Panc1 (cell line): ENCODE measurements around the gene SLCO3A1. TPM values are rescaled to one million over a fixed set of nuclear protein-coding genes. Genes with fewer than 3 reads are reported as not detected.

Experiments used
- ATAC-seq: fragments of 200-7000 bp; cut with Tn5 transposase; 2 replicates; pipeline ENCODE4 v1.9.1; 2020; ENCODE audit warnings: mild to moderate bottlenecking, moderate library complexity
- BruUV-seq: library from RNA; stranded (reverse); fragments of 400-500 nt; replicated peaks from 2 replicates; lab custom pipeline; 2021; lab: Mats Ljungman, UMichigan
- CTCF ChIA-PET: fragments of 300-600 bp; sonication (Branson Sonifier 250); formaldehyde crosslinking; loops from one replicate; lab custom pipeline; 2022; ENCODE audit warnings: antibody characterized with exemption; lab: Charles Lee
- POLR2A ChIA-PET: fragments of 300-600 bp; sonication (Branson Sonifier 250); formaldehyde crosslinking; loops from one replicate; lab custom pipeline; 2022; ENCODE audit warnings: antibody characterized with exemption; lab: Charles Lee
- DNase-seq: peaks from one replicate; pipeline ENCODE4 v3.0.0-alpha.2; 2010; ENCODE audit warnings: low read depth, low spot score
- H3K27ac ChIP-seq: 2 replicates; pipeline ENCODE4 v1.5.1; 2011; ENCODE audit warnings: mild to moderate bottlenecking, low read length, inconsistent platforms
- H3K27me3 ChIP-seq: fragments of 200-500 bp; sonication (Bioruptor generic); 2 replicates; pipeline ENCODE4 v1.6.0; 2014; ENCODE audit warnings: low read length, inconsistent platforms; ENCODE audit not compliant: control insufficient read depth, insufficient read depth
- H3K36me3 ChIP-seq: fragments of 200-500 bp; sonication (Bioruptor generic); 2 replicates; pipeline ENCODE4 v1.5.1; 2014; ENCODE audit warnings: inconsistent platforms, mild to moderate bottlenecking, low read length, moderate library complexity; ENCODE audit not compliant: control insufficient read depth, insufficient read depth
- H3K4me1 ChIP-seq: 2 replicates; pipeline ENCODE4 v1.5.1; 2011; ENCODE audit warnings: inconsistent platforms, mild to moderate bottlenecking, low read length, moderate library complexity; ENCODE audit not compliant: control insufficient read depth, insufficient read depth
- H3K4me3 ChIP-seq, 2 experiments: 2 replicates each; pipeline ENCODE4 v1.5.1; 2011 to 2012; ENCODE audit warnings: low read depth in 2 of 2, low read length in 2 of 2, mild to moderate bottlenecking in 2 of 2, inconsistent platforms in 1 of 2, moderate library complexity in 1 of 2
- H3K9me3 ChIP-seq: fragments of 200-500 bp; sonication (Bioruptor generic); 2 replicates; pipeline ENCODE4 v1.5.1; 2014; ENCODE audit warnings: low read depth, mild to moderate bottlenecking, inconsistent platforms, low read length, moderate library complexity; ENCODE audit not compliant: control insufficient read depth, insufficient read depth
- POLR2AphosphoS5 ChIP-seq: IDR thresholded peaks from 2 replicates; pipeline ENCODE4 v1.6.1; 2012; ENCODE audit warnings: mild to moderate bottlenecking, low read depth, low read length, moderate library complexity
- SIN3A ChIP-seq: IDR thresholded peaks from 2 replicates; pipeline ENCODE4 v1.6.1; 2012; ENCODE audit warnings: low read depth, mild to moderate bottlenecking, low read length, moderate library complexity, borderline replicate concordance; ENCODE audit not compliant: insufficient read depth
- TCF7L2 ChIP-seq: IDR thresholded peaks from 2 replicates; pipeline ENCODE4 v1.6.1; 2011; ENCODE audit warnings: mild to moderate bottlenecking, low read depth, low read length, inconsistent platforms
- in situ Hi-C: cut with HindIII; loops from 2 replicates; pipeline ENCODE4 v1.10.0; 2016; ENCODE audit warnings: low sequenced_read_pairs, low pct_unique_long_range_greater_than_20kb
- intact Hi-C: fragments of 100-400 bp; cut with micrococcal nuclease; formaldehyde crosslinking; loops from one replicate; pipeline ENCODE4 v1.10.0; 2022; ENCODE audit not compliant: unreplicated experiment
- total RNA-seq: library from RNA; stranded (reverse); gene quantifications from one replicate; pipeline ENCODE4 v1.2.1, GENCODE V29; 2021; ENCODE audit not compliant: unreplicated experiment
- TF ChIP-seq, protein P1 (sequence below), 2 experiments: IDR thresholded peaks; 2 replicates each; pipeline ENCODE4 v1.6.1; 2011 to 2012; ENCODE audit warnings: low read depth in 2 of 2, control low read depth in 1 of 2, low read length in 1 of 2, mild to moderate bottlenecking in 1 of 2, moderate library complexity in 1 of 2; ENCODE audit not compliant: insufficient read depth in 1 of 2
- TF ChIP-seq, protein P2 (sequence below): fragments of 450-650 bp; IDR thresholded peaks from 2 replicates; pipeline ENCODE4 v1.5.1; 2017; ENCODE audit warnings: mild to moderate bottlenecking

SLCO3A1 gene
- total RNA-seq, 1 experiment from 2014 or later: 20.6 TPM

DNA sequence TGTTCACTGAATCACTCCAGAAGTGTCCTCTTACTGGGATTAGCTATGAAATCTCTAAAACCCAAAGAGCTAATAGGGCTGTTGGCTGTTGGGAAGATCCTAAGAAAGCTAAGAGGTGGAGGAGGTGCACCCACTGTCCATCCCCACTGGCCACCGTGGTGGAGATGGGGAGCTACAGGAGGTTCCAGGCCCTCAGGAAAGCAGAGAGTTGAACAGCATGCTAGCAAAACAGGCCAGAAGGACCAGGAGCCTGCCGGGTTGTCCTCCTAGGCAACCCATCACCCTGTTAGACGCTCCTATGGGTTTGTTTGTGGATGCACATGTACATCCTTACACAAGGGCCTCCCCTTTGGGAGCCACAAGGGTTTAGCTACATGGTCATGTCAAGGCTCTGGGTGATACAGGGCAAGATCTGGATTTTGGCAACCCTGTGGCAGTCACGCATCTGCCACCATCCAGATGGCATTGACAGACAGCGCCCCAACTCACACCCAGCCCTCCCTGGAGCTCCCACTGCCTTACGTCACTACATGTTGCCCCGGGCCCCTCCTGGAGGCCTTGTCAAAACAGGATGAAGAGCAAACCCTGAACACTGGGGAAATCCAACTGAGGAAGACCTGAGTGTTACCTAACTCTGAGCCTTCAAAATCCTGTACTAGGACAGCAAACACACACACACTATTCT is 208.1 kb downstream of the SLCO3A1 start:
- no peak for DNase-seq
- TF ChIP-seq, protein P1, sequence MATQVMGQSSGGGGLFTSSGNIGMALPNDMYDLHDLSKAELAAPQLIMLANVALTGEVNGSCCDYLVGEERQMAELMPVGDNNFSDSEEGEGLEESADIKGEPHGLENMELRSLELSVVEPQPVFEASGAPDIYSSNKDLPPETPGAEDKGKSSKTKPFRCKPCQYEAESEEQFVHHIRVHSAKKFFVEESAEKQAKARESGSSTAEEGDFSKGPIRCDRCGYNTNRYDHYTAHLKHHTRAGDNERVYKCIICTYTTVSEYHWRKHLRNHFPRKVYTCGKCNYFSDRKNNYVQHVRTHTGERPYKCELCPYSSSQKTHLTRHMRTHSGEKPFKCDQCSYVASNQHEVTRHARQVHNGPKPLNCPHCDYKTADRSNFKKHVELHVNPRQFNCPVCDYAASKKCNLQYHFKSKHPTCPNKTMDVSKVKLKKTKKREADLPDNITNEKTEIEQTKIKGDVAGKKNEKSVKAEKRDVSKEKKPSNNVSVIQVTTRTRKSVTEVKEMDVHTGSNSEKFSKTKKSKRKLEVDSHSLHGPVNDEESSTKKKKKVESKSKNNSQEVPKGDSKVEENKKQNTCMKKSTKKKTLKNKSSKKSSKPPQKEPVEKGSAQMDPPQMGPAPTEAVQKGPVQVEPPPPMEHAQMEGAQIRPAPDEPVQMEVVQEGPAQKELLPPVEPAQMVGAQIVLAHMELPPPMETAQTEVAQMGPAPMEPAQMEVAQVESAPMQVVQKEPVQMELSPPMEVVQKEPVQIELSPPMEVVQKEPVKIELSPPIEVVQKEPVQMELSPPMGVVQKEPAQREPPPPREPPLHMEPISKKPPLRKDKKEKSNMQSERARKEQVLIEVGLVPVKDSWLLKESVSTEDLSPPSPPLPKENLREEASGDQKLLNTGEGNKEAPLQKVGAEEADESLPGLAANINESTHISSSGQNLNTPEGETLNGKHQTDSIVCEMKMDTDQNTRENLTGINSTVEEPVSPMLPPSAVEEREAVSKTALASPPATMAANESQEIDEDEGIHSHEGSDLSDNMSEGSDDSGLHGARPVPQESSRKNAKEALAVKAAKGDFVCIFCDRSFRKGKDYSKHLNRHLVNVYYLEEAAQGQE (IDR thresholded peaks at IDR 0.05; ENCODE audit: insufficient read depth in 1 of 2, low read depth in 2 of 2, low read length in 1 of 2): no peak
- TF ChIP-seq TCF7L2 (no peak), SIN3A (no peak), POLR2AphosphoS5 (no peak)
- TF ChIP-seq, protein P2, sequence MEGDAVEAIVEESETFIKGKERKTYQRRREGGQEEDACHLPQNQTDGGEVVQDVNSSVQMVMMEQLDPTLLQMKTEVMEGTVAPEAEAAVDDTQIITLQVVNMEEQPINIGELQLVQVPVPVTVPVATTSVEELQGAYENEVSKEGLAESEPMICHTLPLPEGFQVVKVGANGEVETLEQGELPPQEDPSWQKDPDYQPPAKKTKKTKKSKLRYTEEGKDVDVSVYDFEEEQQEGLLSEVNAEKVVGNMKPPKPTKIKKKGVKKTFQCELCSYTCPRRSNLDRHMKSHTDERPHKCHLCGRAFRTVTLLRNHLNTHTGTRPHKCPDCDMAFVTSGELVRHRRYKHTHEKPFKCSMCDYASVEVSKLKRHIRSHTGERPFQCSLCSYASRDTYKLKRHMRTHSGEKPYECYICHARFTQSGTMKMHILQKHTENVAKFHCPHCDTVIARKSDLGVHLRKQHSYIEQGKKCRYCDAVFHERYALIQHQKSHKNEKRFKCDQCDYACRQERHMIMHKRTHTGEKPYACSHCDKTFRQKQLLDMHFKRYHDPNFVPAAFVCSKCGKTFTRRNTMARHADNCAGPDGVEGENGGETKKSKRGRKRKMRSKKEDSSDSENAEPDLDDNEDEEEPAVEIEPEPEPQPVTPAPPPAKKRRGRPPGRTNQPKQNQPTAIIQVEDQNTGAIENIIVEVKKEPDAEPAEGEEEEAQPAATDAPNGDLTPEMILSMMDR: no peak
- ChIA-PET CTCF (no interaction called here), POLR2A (no interaction called here)
- Histone ChIP-seq H3K9me3 (no peaks in the 10 kb centered on the region), H3K36me3 (no peaks in the 10 kb centered on the region), H3K4me3 (no peak overlapping the region), H3K4me1 (no peaks in the 10 kb centered on the region), H3K27me3 (no peaks in the 10 kb centered on the region), H3K27ac (no peak overlapping the region)
- no peak for ATAC-seq
- intact Hi-C loops: no loop called here
- in situ Hi-C loops: no loop called here
- BruUV-seq: no TSS peak

DNA sequence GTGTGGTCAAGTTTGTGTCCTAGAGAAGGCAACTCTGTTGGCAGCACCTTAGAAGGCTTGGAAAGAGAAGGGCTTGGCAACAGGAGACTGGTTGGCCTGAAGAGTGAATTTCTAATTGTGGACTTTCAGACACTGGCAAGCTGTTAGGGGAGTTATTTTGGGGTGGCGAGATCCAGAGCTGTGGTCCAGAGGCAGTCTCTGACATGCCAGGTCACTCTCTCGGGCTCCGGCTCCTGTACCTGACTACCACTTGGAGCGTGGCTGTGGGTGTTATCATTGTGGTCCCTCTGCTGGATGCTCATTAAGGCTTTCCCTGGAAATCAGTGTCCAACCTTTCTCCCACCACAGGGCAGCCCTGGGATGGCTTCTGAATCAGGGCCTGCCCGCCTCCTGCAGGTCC is 209.0 kb downstream of the SLCO3A1 start:
- no TSS peak for BruUV-seq
- POLR2A ChIA-PET: no interaction called here
- Histone ChIP-seq H3K27me3 (no peaks in the 10 kb centered on the region), H3K9me3 (no peaks in the 10 kb centered on the region), H3K27ac (no peak overlapping the region), H3K4me1 (no peaks in the 10 kb centered on the region), H3K4me3 (no peak overlapping the region), H3K36me3 (no peaks in the 10 kb centered on the region)
- CTCF ChIA-PET: interaction anchor here (0.6 kb wide), 1 partner anchor 791 kb away, joined by 3 read pairs; no protein-coding TSS in a partner anchor
- no peak for DNase-seq
- ATAC-seq: no peak
- intact Hi-C loops: no loop called here
- TF ChIP-seq, protein P1 (IDR thresholded peaks at IDR 0.05; ENCODE audit: insufficient read depth in 1 of 2, low read depth in 2 of 2, low read length in 1 of 2): no peak
- TF ChIP-seq, protein P2: no peak
- TF ChIP-seq TCF7L2 (no peak), SIN3A (no peak), POLR2AphosphoS5 (no peak)
- in situ Hi-C loops: no loop called here
